ENCODE data around the gene MEPCE. TPM values are rescaled to one million over a fixed set of nuclear protein-coding genes. Genes with fewer than 3 reads are reported as not detected.
"Not testable (repeated sequence)": the region's sequence is repeated elsewhere in the genome, so short reads cannot be mapped to it uniquely, and the experiment has no call there.

The MEPCE gene
- total and polyA plus RNA-seq, 11 donors: 14.6 to 30.3 (median 21.5) TPM

DNA sequence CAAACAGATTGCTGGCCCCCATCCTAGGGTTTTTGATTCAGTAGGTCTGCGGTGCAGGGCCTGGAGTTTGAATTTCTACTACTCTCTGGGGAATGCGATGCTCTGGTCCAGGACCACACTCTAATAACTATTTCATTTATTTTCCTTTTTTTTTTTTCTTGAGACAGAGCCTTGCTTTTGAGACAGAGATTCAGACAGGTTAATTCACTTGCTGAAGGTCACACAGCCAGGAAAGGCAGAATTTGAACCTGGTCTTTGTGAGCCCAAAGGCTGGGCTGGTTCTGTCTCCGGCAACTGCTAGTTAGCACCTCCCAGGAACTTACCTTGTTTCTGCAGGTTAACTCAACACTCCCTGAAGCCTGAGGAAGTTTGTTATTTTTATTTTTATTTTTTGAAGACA, 22.9 kb downstream of the MEPCE start:
- TF ChIP-seq, protein P1, sequence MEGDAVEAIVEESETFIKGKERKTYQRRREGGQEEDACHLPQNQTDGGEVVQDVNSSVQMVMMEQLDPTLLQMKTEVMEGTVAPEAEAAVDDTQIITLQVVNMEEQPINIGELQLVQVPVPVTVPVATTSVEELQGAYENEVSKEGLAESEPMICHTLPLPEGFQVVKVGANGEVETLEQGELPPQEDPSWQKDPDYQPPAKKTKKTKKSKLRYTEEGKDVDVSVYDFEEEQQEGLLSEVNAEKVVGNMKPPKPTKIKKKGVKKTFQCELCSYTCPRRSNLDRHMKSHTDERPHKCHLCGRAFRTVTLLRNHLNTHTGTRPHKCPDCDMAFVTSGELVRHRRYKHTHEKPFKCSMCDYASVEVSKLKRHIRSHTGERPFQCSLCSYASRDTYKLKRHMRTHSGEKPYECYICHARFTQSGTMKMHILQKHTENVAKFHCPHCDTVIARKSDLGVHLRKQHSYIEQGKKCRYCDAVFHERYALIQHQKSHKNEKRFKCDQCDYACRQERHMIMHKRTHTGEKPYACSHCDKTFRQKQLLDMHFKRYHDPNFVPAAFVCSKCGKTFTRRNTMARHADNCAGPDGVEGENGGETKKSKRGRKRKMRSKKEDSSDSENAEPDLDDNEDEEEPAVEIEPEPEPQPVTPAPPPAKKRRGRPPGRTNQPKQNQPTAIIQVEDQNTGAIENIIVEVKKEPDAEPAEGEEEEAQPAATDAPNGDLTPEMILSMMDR (IDR thresholded peaks at IDR 0.05): no peak
- no peak for TF ChIP-seq POLR2A (IDR thresholded peaks at IDR 0.05)
- no peaks in the 10 kb centered on the region for H3K9me3 ChIP-seq
- WGBS, 4 donors: 88 to 94% (median 92%) methylated on average over 3 of the region's 3 CpGs
- no peak for DNase-seq
- no peaks in the 10 kb centered on the region for H3K27me3 ChIP-seq
- H3K36me3 ChIP-seq: no peaks in the 10 kb centered on the region
- H3K27ac ChIP-seq: no peak overlapping the region
- peaks cover 0 to 13% (median 1%) of the 10 kb centered on the region in 12 donors for H3K4me1 ChIP-seq
- no peak overlapping the region for H3K4me3 ChIP-seq
- intact Hi-C loops (cut with DNase I): no loop called here
- ATAC-seq: no peak

DNA sequence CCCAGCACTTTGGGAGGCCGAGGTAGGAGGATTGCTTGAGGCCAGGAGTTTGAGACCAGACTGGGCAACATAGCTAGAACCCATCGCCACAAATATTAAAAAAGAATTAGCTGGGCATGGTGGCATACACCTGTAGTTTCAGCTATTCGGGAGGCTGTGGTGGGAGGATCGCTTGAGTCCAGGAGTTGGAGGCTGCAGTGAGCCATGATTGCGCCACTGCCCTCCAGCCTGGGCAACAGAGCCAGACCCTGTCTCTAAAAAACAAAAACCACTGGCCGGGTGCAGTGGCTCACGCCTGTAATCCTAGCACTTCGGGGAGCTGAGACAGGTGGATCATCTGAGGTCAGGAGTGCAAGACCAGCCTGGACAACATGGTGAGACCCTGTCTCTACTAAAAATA, 24.2 kb downstream of the MEPCE start:
- intact Hi-C loops (cut with DNase I); H3K27me3 ChIP-seq; ATAC-seq; DNase-seq; H3K9me3 ChIP-seq; H3K36me3 ChIP-seq; H3K27ac ChIP-seq; H3K4me3 ChIP-seq: not testable (repeated sequence)
- H3K4me1 ChIP-seq: peaks cover 0 to 13% (median 1%) of the 10 kb centered on the region in 12 donors
- whole genome bisulfite sequencing, 4 donors: 92 to 98% (median 96%) methylated on average over 8 of the region's 8 CpGs

DNA sequence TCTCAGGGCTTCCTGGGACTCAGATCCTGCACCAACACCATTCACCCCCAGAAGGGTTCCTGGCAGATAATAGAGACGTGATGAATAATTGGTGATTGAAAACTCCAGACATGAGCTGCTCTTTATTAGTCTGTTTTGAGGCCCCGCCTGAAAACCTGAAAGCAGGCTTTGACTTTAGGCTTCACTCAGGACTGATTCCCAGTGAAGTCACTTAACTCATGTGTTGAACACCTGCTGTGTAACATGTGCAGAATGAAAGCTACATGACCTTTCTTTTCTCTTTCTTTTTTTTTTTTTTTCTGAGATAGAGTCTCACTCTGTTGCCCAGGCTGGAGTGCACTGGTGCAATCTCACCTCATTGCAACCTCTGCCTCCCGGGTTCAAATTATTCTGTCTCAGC, 25.6 kb downstream of the MEPCE start:
- DNase-seq: no peak
- WGBS, 4 donors: 90 to 95% (median 91%) methylated on average over 3 of the region's 3 CpGs
- Histone ChIP-seq H3K4me1 (peaks cover 0 to 8% (median 0%) of the 10 kb centered on the region in 12 donors), H3K4me3 (no peak overlapping the region), H3K9me3 (no peaks in the 10 kb centered on the region), H3K27ac (no peak overlapping the region), H3K36me3 (peaks cover 0 to 5% (median 0%) of the 10 kb centered on the region in 9 donors), H3K27me3 (no peaks in the 10 kb centered on the region)
- ATAC-seq: no peak
- intact Hi-C loops (cut with DNase I): no loop called here
- TF ChIP-seq, protein P1 (IDR thresholded peaks at IDR 0.05): no peak
- no peak for TF ChIP-seq POLR2A (IDR thresholded peaks at IDR 0.05)

DNA sequence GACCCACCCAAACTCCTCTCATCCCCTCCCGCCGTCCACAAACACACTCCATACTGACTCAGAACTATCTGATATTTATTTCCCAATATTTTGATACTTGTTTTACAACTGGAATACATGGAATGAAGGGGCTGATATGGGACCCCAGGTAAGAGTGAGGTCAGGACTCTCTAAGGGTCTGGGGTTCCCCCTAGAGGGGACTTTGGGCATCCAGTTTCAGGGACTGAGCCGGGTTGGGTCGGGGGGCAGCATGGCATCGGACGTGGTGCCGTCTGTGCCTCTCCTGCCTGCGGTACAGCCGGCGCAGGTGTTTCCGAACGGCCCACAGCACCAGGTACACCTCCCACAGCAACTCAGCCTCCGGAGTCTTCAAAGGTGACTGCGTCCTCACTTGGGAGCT, 26.9 kb downstream of the MEPCE start:
- Histone ChIP-seq H3K4me1 (no peaks in the 10 kb centered on the region), H3K9me3 (no peaks in the 10 kb centered on the region), H3K27me3 (no peaks in the 10 kb centered on the region), H3K4me3 (no peak overlapping the region), H3K27ac (no peak overlapping the region), H3K36me3 (peaks cover 0 to 11% (median 4%) of the 10 kb centered on the region in 9 donors)
- TF ChIP-seq POLR2A (IDR thresholded peaks at IDR 0.05): no peak
- TF ChIP-seq, protein P1 (IDR thresholded peaks at IDR 0.05): no peak
- WGBS, 4 donors: 83 to 93% (median 91%) methylated on average over 11 to 14 of the region's 14 CpGs
- DNase-seq (no peak), ATAC-seq (no peak)
- intact Hi-C loops (cut with DNase I): no loop called here

DNA sequence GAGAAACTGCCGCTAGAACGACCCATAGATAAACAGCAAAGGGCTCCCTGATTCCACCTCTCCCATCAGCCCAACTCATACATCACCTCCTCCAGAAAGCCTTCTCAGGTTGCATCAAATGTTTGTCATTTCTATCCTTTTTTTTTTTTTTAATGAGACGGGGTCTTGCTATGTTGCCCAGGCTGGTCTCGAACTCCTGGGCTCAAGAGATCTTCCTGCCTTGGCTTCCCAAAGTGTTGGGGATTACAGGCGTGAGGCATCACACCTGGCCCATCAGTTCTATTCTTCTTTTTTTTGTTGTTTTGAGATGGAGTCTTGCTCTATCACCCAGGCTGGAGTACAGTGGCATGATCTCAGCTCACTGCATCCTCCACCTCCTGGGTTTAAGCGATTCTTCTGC, 27.4 kb downstream of the MEPCE start:
- TF ChIP-seq, protein P1 (IDR thresholded peaks at IDR 0.05): no peak
- no peak for TF ChIP-seq POLR2A (IDR thresholded peaks at IDR 0.05)
- DNase-seq (no peak), ATAC-seq (no peak)
- H3K4me1 ChIP-seq: no peaks in the 10 kb centered on the region
- H3K9me3 ChIP-seq: no peaks in the 10 kb centered on the region
- H3K27ac ChIP-seq: no peak overlapping the region
- WGBS, 4 donors: 90 to 96% (median 95%) methylated on average over 6 of the region's 6 CpGs
- H3K36me3 ChIP-seq: peaks cover 0 to 11% (median 4%) of the 10 kb centered on the region in 9 donors
- H3K27me3 ChIP-seq: no peaks in the 10 kb centered on the region
- no peak overlapping the region for H3K4me3 ChIP-seq
- intact Hi-C loops (cut with DNase I): no loop called here
